ENCODE measurements around the gene TSPAN17.

The TSPAN17 gene

DNA sequence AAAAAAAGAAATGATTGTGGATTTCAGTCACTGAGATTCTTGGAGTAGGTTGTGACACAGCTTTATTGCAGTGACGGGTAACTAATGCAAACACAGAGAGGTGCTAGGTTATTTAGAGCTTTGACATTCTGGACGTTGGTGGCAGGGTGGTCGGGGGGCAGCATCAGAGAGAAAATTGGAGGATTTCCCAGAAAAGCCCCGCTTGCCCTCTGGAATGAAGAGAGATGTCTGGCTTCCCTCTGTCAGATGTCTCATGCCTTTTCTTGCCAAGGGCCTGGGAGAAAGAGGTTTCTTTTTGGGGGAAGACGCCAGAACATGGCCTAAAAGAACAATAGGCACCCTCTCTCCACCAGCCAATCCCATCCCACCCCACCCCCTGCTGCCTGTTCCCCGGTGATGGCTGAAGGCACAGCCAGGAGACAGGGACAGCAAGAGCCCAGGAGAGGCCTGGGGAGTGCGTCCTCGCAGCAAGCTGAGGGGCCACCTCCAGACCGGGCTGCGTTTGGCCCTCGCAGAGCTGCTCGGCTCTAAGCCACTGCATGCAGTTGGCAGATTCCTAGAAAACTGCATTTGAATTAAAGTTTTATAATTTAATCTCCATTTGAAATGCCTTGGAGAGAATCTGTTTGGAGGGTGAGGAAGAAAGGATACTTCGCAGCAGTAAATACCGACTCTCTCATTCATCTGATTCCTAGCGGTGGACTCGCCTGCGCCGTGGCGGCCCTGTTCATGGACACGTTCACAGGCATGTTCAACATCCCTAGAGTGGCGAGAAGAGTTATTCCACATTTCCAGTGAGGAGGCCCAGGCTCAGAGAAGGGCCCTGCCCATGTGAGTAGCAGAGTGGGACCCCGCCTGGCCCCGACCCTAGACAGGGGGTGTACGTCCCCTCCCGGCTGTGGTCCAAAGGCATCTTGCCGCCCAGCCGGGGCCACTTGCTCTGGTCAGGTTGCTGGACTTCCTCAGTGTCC is 55.7 kb downstream of the TSPAN17 start:
- Histone ChIP-seq H3K27ac (ENCODE audit: low read depth, low read length) (no peak overlapping the region), H3K4me1 (ENCODE audit: control insufficient read depth in 1 of 2, insufficient read depth in 2 of 2, low read length in 2 of 2) (no peaks in the 10 kb centered on the region)

DNA sequence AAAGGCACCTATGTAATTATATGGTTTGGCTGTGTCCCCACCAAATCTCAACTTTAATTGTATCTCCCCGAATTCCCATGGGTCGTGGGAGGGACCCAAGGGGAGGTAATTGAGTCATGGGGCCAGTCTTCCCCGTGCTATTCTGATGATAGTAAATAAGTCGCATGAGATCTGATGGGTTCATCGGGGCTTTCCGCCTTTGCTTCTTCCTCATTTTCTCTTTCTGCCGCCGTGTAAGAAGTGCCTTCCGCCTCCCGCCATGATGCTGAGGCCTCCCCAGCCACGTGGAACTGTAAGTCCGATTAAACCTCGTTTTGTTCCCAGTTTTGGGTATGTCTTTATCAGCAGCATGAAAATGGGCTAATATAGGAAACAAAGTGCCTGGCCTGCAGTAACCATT is 56.6 kb downstream of the TSPAN17 start:
- Histone ChIP-seq H3K27me3 (ENCODE audit: control insufficient read depth in 1 of 2, insufficient read depth in 2 of 2, low read length in 2 of 2) (peaks cover 0 to 11% of the 10 kb centered on the region in 2 donors), H3K27ac (ENCODE audit: low read depth, low read length) (no peak overlapping the region)

More for the DNA sequence above, 55.7 kb downstream of the TSPAN17 start:
- H3K4me3 ChIP-seq (ENCODE audit: low read depth in 1 of 2, low read length in 2 of 2), result no peak overlapping the region
- H3K27me3 ChIP-seq (ENCODE audit: control insufficient read depth in 1 of 2, insufficient read depth in 2 of 2, low read length in 2 of 2), result peaks cover 0 to 11% of the 10 kb centered on the region in 2 donors
- no peaks in the 10 kb centered on the region for H3K9me3 ChIP-seq (ENCODE audit: control insufficient read depth in 1 of 2, low read length in 2 of 2)
- H3K9ac ChIP-seq (ENCODE audit: low read depth in 1 of 2, low read length in 2 of 2), result no peak overlapping the region
- H3K36me3 ChIP-seq (ENCODE audit: control insufficient read depth in 1 of 2, insufficient read depth in 2 of 2, low read length in 2 of 2), result no peaks in the 10 kb centered on the region

DNA sequence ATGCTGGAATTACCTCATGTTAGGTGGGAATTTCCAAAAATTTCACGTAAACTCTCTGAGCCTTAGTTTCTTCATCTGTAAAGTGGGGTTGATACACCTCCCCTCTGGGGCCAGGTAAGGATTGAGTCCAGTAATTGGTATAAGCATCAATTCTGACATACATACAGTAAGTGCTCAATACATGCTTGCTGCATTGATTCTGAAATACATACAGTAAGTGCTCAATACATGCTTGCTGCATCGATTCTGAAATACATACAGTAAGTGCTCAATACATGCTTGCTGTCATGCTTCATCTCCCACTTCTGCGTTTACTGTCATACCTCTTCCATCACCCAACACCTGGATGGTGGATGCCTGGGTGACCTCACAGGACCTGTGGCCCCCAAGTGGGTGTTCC is 57.1 kb downstream of the TSPAN17 start:
- Histone ChIP-seq H3K9me3 (ENCODE audit: control insufficient read depth in 1 of 2, low read length in 2 of 2) (no peaks in the 10 kb centered on the region), H3K4me1 (ENCODE audit: control insufficient read depth in 1 of 2, insufficient read depth in 2 of 2, low read length in 2 of 2) (no peaks in the 10 kb centered on the region), H3K4me3 (ENCODE audit: low read depth in 1 of 2, low read length in 2 of 2) (no peak overlapping the region), H3K27me3 (ENCODE audit: control insufficient read depth in 1 of 2, insufficient read depth in 2 of 2, low read length in 2 of 2) (peaks cover 0 to 11% of the 10 kb centered on the region in 2 donors), H3K27ac (ENCODE audit: low read depth, low read length) (no peak overlapping the region), H3K9ac (ENCODE audit: low read depth in 1 of 2, low read length in 2 of 2) (no peak overlapping the region), H3K36me3 (ENCODE audit: control insufficient read depth in 1 of 2, insufficient read depth in 2 of 2, low read length in 2 of 2) (no peaks in the 10 kb centered on the region)

More for the DNA sequence above, 56.6 kb downstream of the TSPAN17 start:
- H3K4me1 ChIP-seq (ENCODE audit: control insufficient read depth in 1 of 2, insufficient read depth in 2 of 2, low read length in 2 of 2), result no peaks in the 10 kb centered on the region
- no peaks in the 10 kb centered on the region for H3K36me3 ChIP-seq (ENCODE audit: control insufficient read depth in 1 of 2, insufficient read depth in 2 of 2, low read length in 2 of 2)
- H3K4me3 ChIP-seq (ENCODE audit: low read depth in 1 of 2, low read length in 2 of 2), result no peak overlapping the region
- no peak overlapping the region for H3K9ac ChIP-seq (ENCODE audit: low read depth in 1 of 2, low read length in 2 of 2)
- H3K9me3 ChIP-seq (ENCODE audit: control insufficient read depth in 1 of 2, low read length in 2 of 2), result no peaks in the 10 kb centered on the region

DNA sequence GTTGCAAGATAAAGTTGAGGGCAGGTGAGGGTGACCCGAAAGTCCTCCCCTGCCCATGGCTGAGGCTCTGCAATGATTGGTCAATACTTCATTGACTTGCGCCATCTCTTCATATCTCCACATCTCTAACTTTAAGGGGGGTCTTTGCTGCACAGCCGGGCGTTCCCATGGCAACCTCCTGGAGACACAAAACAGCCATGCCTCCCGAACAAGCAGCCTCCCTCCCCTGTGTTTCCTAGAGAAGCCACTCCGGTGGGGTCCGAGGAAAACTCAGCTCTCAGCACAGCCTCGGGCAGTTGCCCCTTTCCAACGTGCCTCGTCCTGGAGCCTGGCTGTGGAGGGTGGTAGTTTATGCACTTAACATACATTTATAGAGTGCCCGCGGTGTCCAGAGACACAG is 57.5 kb downstream of the TSPAN17 start:
- no peak overlapping the region for H3K4me3 ChIP-seq (ENCODE audit: low read depth in 1 of 2, low read length in 2 of 2)
- no peaks in the 10 kb centered on the region for H3K9me3 ChIP-seq (ENCODE audit: control insufficient read depth in 1 of 2, low read length in 2 of 2)
- H3K36me3 ChIP-seq (ENCODE audit: control insufficient read depth in 1 of 2, insufficient read depth in 2 of 2, low read length in 2 of 2), result no peaks in the 10 kb centered on the region
- H3K27ac ChIP-seq (ENCODE audit: low read depth, low read length), result no peak overlapping the region
- H3K4me1 ChIP-seq (ENCODE audit: control insufficient read depth in 1 of 2, insufficient read depth in 2 of 2, low read length in 2 of 2), result no peaks in the 10 kb centered on the region
- H3K27me3 ChIP-seq (ENCODE audit: control insufficient read depth in 1 of 2, insufficient read depth in 2 of 2, low read length in 2 of 2), result peaks cover 0 to 11% of the 10 kb centered on the region in 2 donors
- no peak overlapping the region for H3K9ac ChIP-seq (ENCODE audit: low read depth in 1 of 2, low read length in 2 of 2)
